H1 (cell line): ENCODE data around the gene NUP62CL.

Experiments used
- CREB1 ChIP-seq: IDR thresholded peaks from 2 replicates; pipeline ENCODE4 v1.6.1; 2012; ENCODE audit warnings: inconsistent platforms
- EZH2 ChIP-seq: fragments of 200-600 bp; sonication (generic); IDR thresholded peaks from 2 replicates; pipeline ENCODE4 v1.7.1; 2012; ENCODE audit warnings: low read depth, mild to moderate bottlenecking, moderate library complexity, low read length, inconsistent platforms; ENCODE audit not compliant: severe bottlenecking
- KDM4A ChIP-seq: IDR thresholded peaks from one replicate; pipeline ENCODE4 v1.7.1; 2012; ENCODE audit warnings: low read depth, mild to moderate bottlenecking, moderate library complexity, low read length, inconsistent platforms; ENCODE audit not compliant: severe bottlenecking
- MAFK ChIP-seq: IDR thresholded peaks from 2 replicates; pipeline ENCODE4 v1.6.1; 2012; ENCODE audit warnings: low read depth, mild to moderate bottlenecking, improper control_type of control experiment, low read length
- POLR2A ChIP-seq, 2 experiments: IDR thresholded peaks; 1 replicate in 1 of 2; 2 replicates in 1 of 2; pipeline ENCODE4 v1.6.1; 2011; ENCODE audit warnings: low read depth in 2 of 2, low read length in 2 of 2, mild to moderate bottlenecking in 2 of 2; ENCODE audit errors: control extremely low read depth in 1 of 2
- POLR2AphosphoS5 ChIP-seq: IDR thresholded peaks from 2 replicates; pipeline ENCODE4 v1.6.1; 2011; ENCODE audit warnings: low read depth, low read length
- SP4 ChIP-seq: IDR thresholded peaks from 2 replicates; pipeline ENCODE4 v1.6.1; 2012; ENCODE audit warnings: low read length, inconsistent platforms
- TEAD4 ChIP-seq: IDR thresholded peaks from 2 replicates; pipeline ENCODE4 v1.6.1; 2012; ENCODE audit warnings: low read depth, low read length, inconsistent platforms, mixed read lengths
- TF ChIP-seq, protein P1 (sequence below), 3 experiments: IDR thresholded peaks; 1 replicate in 2 of 3; 2 replicates in 1 of 3; pipeline versions ENCODE4 v1.5.1 to v1.6.1; 2011; ENCODE audit warnings: low read length in 3 of 3, mild to moderate bottlenecking in 3 of 3, inconsistent platforms in 2 of 3, low read depth in 1 of 3, moderate library complexity in 1 of 3; ENCODE audit not compliant: insufficient read depth in 1 of 3; ENCODE audit errors: control extremely low read depth in 1 of 3

DNA sequence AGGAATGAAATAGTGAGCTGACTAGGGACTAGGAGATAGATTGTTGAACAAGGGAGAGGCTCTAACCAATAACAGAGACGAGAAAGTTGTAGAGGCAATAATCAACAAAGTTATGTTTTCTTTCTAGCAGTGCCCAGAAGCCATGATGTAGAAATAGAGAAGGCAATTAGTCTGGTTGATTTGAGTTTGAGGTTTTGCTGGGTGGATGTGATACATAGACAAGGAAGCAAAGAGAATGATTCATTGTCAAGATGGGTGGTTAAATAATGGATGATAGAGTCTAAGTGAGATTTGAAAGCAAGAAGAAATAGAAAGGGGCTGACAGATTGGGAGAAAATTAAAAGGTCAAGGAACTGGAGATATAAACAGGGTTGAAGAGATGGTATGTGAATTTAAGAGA is 98.8 kb downstream of the NUP62CL start:
- no peak for TF ChIP-seq TEAD4
- TF ChIP-seq, protein P1, sequence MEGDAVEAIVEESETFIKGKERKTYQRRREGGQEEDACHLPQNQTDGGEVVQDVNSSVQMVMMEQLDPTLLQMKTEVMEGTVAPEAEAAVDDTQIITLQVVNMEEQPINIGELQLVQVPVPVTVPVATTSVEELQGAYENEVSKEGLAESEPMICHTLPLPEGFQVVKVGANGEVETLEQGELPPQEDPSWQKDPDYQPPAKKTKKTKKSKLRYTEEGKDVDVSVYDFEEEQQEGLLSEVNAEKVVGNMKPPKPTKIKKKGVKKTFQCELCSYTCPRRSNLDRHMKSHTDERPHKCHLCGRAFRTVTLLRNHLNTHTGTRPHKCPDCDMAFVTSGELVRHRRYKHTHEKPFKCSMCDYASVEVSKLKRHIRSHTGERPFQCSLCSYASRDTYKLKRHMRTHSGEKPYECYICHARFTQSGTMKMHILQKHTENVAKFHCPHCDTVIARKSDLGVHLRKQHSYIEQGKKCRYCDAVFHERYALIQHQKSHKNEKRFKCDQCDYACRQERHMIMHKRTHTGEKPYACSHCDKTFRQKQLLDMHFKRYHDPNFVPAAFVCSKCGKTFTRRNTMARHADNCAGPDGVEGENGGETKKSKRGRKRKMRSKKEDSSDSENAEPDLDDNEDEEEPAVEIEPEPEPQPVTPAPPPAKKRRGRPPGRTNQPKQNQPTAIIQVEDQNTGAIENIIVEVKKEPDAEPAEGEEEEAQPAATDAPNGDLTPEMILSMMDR (IDR thresholded peaks at IDR 0.05; ENCODE audit: control extremely low read depth in 1 of 3, insufficient read depth in 1 of 3, low read depth in 1 of 3, low read length in 3 of 3) = no peak
- TF ChIP-seq MAFK = no peak
- TF ChIP-seq SP4 = no peak
- no peak for TF ChIP-seq CREB1
- no peak for TF ChIP-seq POLR2AphosphoS5
- no peak for TF ChIP-seq EZH2
- no peak for TF ChIP-seq POLR2A (IDR thresholded peaks at IDR 0.05; ENCODE audit: control extremely low read depth in 1 of 2, low read depth in 2 of 2, low read length in 2 of 2)
- TF ChIP-seq KDM4A = no peak
